ENCODE results near the gene TBC1D9B.

The TBC1D9B gene

DNA sequence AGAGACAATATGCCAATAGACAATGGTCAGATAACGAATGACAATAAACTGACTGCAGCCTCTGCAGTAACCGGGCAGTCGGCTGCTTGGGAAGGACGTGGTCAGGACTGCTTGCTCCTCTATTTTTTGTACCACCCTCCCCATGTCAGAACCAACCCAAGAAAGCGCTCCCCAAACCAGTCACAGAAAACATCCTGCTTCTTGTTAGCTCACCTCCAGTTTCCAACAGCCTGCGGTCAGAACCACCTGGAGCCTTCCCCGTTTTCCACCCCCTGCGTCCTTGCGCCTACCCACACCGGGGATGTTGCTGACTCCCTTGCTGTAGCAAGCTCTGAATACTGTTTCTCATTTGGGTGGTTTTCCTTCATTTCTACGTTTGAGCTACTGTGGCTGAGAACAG, 47.4 kb downstream of the TBC1D9B start:
- Mint-ChIP-seq H3K27ac (peak overlapping the region; percentile 35 to 67 (median 60)), H3K9me3 (no peaks in the 10 kb centered on the region), H3K36me3 (ENCODE audit: low read depth) (peaks cover 25% of the 10 kb centered on the region), H3K4me3 (peak overlapping the region; percentile 95 to 99 (median 97)), H3K27me3 (ENCODE audit: low read depth) (no peaks in the 10 kb centered on the region), H3K4me1 (peaks cover 24% of the 10 kb centered on the region)
- TF ChIP-seq, protein P1, sequence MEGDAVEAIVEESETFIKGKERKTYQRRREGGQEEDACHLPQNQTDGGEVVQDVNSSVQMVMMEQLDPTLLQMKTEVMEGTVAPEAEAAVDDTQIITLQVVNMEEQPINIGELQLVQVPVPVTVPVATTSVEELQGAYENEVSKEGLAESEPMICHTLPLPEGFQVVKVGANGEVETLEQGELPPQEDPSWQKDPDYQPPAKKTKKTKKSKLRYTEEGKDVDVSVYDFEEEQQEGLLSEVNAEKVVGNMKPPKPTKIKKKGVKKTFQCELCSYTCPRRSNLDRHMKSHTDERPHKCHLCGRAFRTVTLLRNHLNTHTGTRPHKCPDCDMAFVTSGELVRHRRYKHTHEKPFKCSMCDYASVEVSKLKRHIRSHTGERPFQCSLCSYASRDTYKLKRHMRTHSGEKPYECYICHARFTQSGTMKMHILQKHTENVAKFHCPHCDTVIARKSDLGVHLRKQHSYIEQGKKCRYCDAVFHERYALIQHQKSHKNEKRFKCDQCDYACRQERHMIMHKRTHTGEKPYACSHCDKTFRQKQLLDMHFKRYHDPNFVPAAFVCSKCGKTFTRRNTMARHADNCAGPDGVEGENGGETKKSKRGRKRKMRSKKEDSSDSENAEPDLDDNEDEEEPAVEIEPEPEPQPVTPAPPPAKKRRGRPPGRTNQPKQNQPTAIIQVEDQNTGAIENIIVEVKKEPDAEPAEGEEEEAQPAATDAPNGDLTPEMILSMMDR (IDR thresholded peaks at IDR 0.05; ENCODE audit: unreplicated experiment in 3 of 3): no peak

DNA sequence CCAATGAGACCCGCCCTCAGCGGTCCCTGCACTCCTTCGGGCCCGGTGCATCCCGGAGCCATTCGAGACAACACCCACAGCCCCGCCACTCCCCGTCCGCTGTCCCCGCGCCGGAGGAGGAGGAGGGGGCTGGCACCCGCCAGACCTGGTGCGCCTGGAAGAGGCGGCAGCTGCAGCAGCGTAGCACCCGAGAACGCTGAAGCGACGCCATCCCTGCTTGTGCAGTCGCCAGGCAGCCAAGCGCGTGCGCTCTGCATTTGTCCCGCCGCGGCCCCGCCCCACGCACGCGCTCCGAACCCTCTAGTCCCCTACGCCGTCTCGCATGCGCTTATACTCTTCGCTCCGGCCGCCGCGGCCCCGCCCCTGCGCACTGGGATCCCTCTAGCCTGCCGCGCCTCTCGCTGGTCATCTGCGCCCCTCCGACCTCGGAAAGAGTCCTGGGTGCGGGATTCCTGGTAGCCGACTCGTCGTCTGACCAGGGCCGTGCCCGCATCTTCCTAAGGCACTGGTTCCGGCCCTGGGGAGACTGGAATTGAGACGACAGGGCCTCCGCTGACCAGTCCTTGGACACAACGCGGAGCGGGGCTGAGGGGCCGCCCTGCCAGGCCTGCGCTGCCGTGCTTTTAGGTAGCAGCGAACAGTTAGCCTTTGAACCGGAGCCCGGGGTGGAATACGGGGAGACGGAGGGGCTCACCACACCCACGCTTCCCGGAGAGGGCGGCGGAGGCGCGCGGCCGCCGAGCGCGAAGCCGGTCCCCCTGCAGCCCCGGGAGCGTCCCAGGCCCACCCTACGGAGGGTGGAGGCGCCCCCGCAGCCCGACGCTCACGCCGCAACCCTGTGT, 48.9 kb downstream of the TBC1D9B start, which contains the start of gene MRNIP:
Gene MRNIP, minus strand, starts transcription at position 232 of the 842 bp plus-strand sequence. Its CDS starts 21 bp downstream, at position 211.
- H3K36me3 Mint-ChIP-seq (ENCODE audit: low read depth): peaks cover 20% of the 10 kb centered on the region
- H3K27me3 Mint-ChIP-seq (ENCODE audit: low read depth): no peaks in the 10 kb centered on the region
- peak within 1 kb of the TSS; percentile 84 to 94 (median 90) for H3K27ac Mint-ChIP-seq
- peaks cover 24% of the 10 kb centered on the region for H3K4me1 Mint-ChIP-seq
- no peaks in the 10 kb centered on the region for H3K9me3 Mint-ChIP-seq
- peak within 1 kb of the TSS; percentile 95 to 99 (median 97) for H3K4me3 Mint-ChIP-seq
- TF ChIP-seq, protein P1 (IDR thresholded peaks at IDR 0.05; ENCODE audit: unreplicated experiment in 3 of 3): peak in 1 of 3 experiments; percentile 21

DNA sequence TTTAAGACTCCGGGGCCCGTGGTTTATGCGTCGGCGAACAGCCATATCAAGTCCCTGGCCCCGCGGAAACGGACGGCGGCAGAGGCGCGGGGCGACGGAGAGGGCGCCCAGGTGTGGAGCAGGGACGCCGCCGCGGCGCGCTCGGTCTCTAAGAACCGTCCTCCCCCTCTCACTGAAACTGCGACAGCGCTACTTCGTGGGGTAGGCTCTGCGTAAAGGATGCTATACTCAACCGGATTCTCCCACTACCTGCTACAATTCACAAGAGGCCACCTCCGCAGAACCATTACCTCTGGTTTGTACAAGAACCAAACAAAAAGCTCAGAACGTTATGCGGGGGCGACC, 49.5 kb downstream of the TBC1D9B start:
- TF ChIP-seq, protein P1 (IDR thresholded peaks at IDR 0.05; ENCODE audit: unreplicated experiment in 3 of 3): no peak
- Mint-ChIP-seq H3K36me3 (ENCODE audit: low read depth) (peaks cover 15% of the 10 kb centered on the region), H3K4me1 (peaks cover 24% of the 10 kb centered on the region), H3K27ac (peak overlapping the region; percentile 9 to 94 (median 84)), H3K27me3 (ENCODE audit: low read depth) (no peaks in the 10 kb centered on the region), H3K9me3 (no peaks in the 10 kb centered on the region), H3K4me3 (peak overlapping the region; percentile 95 to 99 (median 97))

DNA sequence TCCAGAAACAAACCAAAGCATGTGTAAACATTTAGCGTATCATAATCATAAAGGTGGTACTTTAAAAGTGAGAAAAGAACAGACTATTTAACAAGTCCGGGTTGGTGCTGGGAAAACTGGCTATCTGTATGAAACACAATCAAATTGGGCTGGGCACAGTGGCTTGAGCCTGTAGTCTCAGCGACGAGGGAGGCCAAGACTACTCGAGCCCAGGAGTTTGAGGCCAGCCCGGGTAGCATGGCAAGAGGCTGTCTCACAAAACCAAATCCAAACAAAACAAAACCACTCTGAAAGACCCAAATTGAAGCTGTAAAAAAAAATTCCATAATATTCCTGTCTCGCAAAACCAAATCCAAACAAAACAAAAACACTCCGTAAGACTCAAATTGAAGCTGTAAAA, 53.3 kb downstream of the TBC1D9B start:
- H3K27me3 Mint-ChIP-seq (ENCODE audit: low read depth): no peaks in the 10 kb centered on the region
- H3K9me3 Mint-ChIP-seq: no peaks in the 10 kb centered on the region
- H3K4me3 Mint-ChIP-seq: no peak overlapping the region
- TF ChIP-seq, protein P1 (IDR thresholded peaks at IDR 0.05; ENCODE audit: unreplicated experiment in 3 of 3): no peak
- no peak overlapping the region for H3K27ac Mint-ChIP-seq
- H3K4me1 Mint-ChIP-seq: peaks cover 13% of the 10 kb centered on the region
- H3K36me3 Mint-ChIP-seq (ENCODE audit: low read depth): peaks cover 18% of the 10 kb centered on the region

DNA sequence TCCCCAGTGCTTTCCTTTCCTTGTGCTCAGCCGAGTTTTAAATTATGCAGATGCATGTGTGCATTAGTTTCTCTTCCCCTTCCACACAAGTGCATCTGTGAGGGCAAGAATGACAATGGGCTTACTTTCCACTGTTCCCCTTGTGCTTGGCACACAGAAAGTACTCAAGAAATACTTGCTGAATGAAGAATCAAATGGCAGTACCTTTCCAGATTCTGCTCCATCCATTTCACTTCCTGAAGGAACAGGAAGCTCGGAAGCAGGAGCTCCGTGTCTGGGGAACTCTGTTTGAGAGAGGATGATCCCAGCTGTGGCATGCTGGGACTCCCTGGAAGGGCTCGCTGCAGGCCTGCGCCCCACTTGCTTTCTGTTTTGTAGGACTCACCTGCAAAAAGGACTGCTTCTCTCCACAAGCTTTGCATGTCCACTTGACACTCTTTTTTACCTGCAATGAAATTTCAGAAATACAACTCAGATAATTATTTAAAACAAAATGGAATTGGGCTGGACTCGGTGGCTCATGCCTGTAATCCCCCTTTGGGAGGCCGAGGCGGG, 54.6 kb downstream of the TBC1D9B start:
- Mint-ChIP-seq H3K4me1 (peaks cover 7% of the 10 kb centered on the region), H3K27me3 (ENCODE audit: low read depth) (no peaks in the 10 kb centered on the region), H3K36me3 (ENCODE audit: low read depth) (peaks cover 18% of the 10 kb centered on the region), H3K9me3 (no peaks in the 10 kb centered on the region), H3K4me3 (no peak overlapping the region), H3K27ac (no peak overlapping the region)
- TF ChIP-seq, protein P1 (IDR thresholded peaks at IDR 0.05; ENCODE audit: unreplicated experiment in 3 of 3): no peak
